ENCODE measurements around the gene ADAMTS12. TPM values are rescaled to one million over a fixed set of nuclear protein-coding genes. Genes with fewer than 3 reads are reported as not detected.

The ADAMTS12 gene
- total and polyA plus RNA-seq, 9 of the 15 experiments (the other 6 are each of a cell fraction or from before 2014, with no cell fraction given), result 0.11 TPM; not detected in 8

DNA sequence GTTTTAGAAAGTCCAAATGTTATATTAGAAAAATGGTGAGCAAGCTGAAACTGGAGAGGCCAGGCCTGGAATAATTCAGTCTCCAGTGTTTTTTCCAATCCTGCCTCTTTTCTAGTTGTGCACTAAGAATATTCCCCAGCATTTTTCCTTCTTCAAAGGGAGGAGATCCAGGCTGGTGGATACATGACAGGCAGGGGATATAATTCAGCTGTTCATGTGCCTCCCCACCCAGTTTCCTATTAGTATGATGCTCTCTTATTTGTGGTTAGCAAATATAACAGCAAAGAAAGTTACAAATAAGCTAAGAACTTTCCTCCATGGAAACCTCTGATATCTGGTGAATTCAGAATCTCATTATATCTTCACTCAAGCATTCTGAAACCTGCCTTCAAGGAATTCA lies 234.6 kb downstream of the ADAMTS12 start:
- no peaks in the 10 kb centered on the region for H4K20me1 ChIP-seq (replicated peaks; ENCODE audit: control insufficient read depth, insufficient read depth, low read length)
- in situ Hi-C loops (cut with MboI) (no loop called here), intact Hi-C loops (cut with micrococcal nuclease) (no loop called here)
- no peaks in the 10 kb centered on the region for H3K27me3 ChIP-seq (ENCODE audit: control insufficient read depth in 2 of 2, insufficient read depth in 2 of 2, low read length in 2 of 2)
- no peaks in the 10 kb centered on the region for H3K9me3 ChIP-seq (replicated peaks; ENCODE audit: control insufficient read depth, insufficient read depth, low read depth, low read length)
- no peaks in the 10 kb centered on the region for H3K9me1 ChIP-seq (ENCODE audit: control insufficient read depth, insufficient read depth, low read length)
- H2AFZ ChIP-seq (ENCODE audit: low read depth, low read length), result no peak overlapping the region
- no peaks in the 10 kb centered on the region for H3K79me2 ChIP-seq (ENCODE audit: control insufficient read depth, insufficient read depth, low read length)
- DNase-seq (ENCODE audit: extremely low read depth in 1 of 4, low spot score in 3 of 4) (no peak), FAIRE-seq (no peak), ATAC-seq (no peak)
- H3K36me3 ChIP-seq (ENCODE audit: control insufficient read depth, insufficient read depth, low read length), result no peaks in the 10 kb centered on the region
- no peak for TF ChIP-seq POLR3G (IDR thresholded peaks at IDR 0.05; ENCODE audit: extremely low read depth, insufficient read length, insufficient replicate concordance)
- no peak for TF ChIP-seq PREB (CRISPR knock-in tag; IDR thresholded peaks at IDR 0.05)
- TF ChIP-seq ZNF764 (CRISPR knock-in tag; IDR thresholded peaks at IDR 0.05; ENCODE audit: low read depth), result no peak
- TF ChIP-seq POLR2H (tag; IDR thresholded peaks at IDR 0.05; ENCODE audit: low read depth), result no peak
- no peak for TF ChIP-seq ZNF318 (IDR thresholded peaks at IDR 0.05; ENCODE audit: borderline replicate concordance in 1 of 2, low read depth in 1 of 2)
- no peak for TF ChIP-seq KDM1A (IDR thresholded peaks at IDR 0.05)
- no peak for TF ChIP-seq BDP1 (IDR thresholded peaks at IDR 0.05; ENCODE audit: insufficient read depth, insufficient read length)
- no peak overlapping the region for H3K4me3 ChIP-seq
- CTCF ChIA-PET (ENCODE audit: low intra/inter-chr PET ratio), result no interaction called here
- H3K9ac ChIP-seq (ENCODE audit: insufficient read depth in 1 of 2, low read depth in 2 of 2, low read length in 2 of 2), result no peak overlapping the region
- no TSS peak for BruUV-seq (replicated peaks)
- POLR2A ChIA-PET, result interaction anchor here (0.6 to 0.8 kb wide), 2 partner anchors 10 to 140 kb away, joined by 3 to 4 read pairs; no protein-coding TSS in a partner anchor
- no peak overlapping the region for H3K27ac ChIP-seq (ENCODE audit: extremely low read depth, low read depth, low read length)
- H3K4me1 ChIP-seq (replicated peaks in 1 of 2; ENCODE audit: control insufficient read depth in 2 of 2, insufficient read depth in 2 of 2, low read length in 2 of 2), result no peaks in the 10 kb centered on the region
- no peak overlapping the region for H3K4me2 ChIP-seq (ENCODE audit: insufficient read depth, low read length)
